Measurements from ENCODE around the gene MAVS. TPM values are rescaled to one million over a fixed set of nuclear protein-coding genes. Genes with fewer than 3 reads are reported as not detected.
A peak's percentile ranks its signal among the peaks of the same experiment; 100 is the strongest.

Gene MAVS
- total RNA-seq, 2 donors from 2014 or later, result 35.2 to 42.1 TPM

DNA sequence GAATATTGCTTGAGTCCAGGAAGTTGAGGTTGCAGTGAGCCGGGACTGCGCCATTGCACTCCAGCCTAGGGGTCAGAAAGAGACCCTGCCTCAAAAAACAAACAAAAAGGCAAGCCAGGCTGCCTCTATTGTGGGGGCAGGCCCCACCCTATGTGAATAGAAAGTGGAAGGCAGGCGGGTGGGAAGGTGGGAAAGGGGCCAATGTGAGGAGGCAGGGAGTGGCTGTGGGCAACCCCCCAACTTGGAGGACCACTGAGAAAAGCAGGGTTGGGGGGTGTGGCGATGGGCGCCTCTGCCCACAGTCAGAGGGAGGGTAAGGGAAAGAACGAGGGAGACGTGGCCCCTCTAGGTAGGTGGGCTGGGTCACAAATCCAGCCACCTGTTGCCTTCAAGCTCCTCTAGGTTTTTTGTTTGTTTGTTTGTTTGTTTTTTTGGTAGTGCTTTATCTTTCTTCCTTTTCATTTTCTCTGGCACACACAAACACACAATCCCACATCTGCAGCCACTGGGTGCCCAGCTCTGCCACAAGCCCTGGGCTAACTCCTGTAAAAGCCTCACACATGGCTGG is 31.6 kb upstream of the MAVS start:
- TF ChIP-seq, protein P1, sequence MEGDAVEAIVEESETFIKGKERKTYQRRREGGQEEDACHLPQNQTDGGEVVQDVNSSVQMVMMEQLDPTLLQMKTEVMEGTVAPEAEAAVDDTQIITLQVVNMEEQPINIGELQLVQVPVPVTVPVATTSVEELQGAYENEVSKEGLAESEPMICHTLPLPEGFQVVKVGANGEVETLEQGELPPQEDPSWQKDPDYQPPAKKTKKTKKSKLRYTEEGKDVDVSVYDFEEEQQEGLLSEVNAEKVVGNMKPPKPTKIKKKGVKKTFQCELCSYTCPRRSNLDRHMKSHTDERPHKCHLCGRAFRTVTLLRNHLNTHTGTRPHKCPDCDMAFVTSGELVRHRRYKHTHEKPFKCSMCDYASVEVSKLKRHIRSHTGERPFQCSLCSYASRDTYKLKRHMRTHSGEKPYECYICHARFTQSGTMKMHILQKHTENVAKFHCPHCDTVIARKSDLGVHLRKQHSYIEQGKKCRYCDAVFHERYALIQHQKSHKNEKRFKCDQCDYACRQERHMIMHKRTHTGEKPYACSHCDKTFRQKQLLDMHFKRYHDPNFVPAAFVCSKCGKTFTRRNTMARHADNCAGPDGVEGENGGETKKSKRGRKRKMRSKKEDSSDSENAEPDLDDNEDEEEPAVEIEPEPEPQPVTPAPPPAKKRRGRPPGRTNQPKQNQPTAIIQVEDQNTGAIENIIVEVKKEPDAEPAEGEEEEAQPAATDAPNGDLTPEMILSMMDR (IDR thresholded peaks at IDR 0.05), result no peak
- Histone ChIP-seq H3K27ac (no peak overlapping the region), H3K4me1 (ENCODE audit: control insufficient read depth in 1 of 2, low read depth in 2 of 2) (peaks cover 13 to 50% of the 10 kb centered on the region in 2 donors), H3K27me3 (replicated peaks; ENCODE audit: insufficient read depth) (no peaks in the 10 kb centered on the region), H3K4me3 (no peak overlapping the region), H3K9me3 (no peaks in the 10 kb centered on the region), H3K36me3 (no peaks in the 10 kb centered on the region)
- ATAC-seq (ENCODE audit: insufficient number of reproducible peaks, low FRiP score, low read depth) (no peak), DNase-seq (ENCODE audit: low spot score) (no peak)

DNA sequence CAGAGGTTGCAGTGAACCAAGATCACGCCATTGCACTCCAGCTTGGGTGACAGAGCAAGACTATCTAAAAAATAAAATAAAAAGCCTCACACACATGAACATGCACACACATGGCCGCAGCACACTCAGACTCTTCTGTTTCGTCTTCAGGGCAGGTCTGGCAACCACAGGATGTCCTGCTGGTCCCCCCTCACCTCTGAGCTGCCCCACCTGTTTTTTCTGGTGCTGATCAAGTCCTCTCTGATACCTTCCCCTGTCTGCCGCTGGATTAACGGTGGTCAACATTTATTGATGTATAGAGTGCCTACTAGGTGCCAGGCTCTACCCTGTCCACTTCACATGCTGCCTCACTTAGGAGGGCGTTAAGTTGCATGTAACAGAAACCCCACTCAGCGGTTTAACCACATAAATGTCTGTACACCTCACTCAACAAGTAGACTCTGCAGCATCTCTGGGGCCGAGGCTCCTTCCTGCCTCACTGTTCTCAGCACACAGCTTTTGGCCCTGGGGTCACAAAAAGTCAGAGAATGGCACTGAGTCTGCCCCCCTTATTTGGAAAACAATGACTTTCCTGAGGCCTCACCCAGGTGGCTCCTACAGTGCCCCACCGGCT is 30.8 kb upstream of the MAVS start:
- DNase-seq (ENCODE audit: low spot score) (no peak), ATAC-seq (ENCODE audit: insufficient number of reproducible peaks, low FRiP score, low read depth) (no peak)
- no peaks in the 10 kb centered on the region for H3K27me3 ChIP-seq (replicated peaks; ENCODE audit: insufficient read depth)
- H3K36me3 ChIP-seq, result no peaks in the 10 kb centered on the region
- peaks cover 9 to 43% of the 10 kb centered on the region in 2 donors for H3K4me1 ChIP-seq (ENCODE audit: control insufficient read depth in 1 of 2, low read depth in 2 of 2)
- H3K9me3 ChIP-seq, result no peaks in the 10 kb centered on the region
- TF ChIP-seq, protein P1 (IDR thresholded peaks at IDR 0.05), result no peak
- H3K4me3 ChIP-seq, result no peak overlapping the region
- H3K27ac ChIP-seq, result no peak overlapping the region

DNA sequence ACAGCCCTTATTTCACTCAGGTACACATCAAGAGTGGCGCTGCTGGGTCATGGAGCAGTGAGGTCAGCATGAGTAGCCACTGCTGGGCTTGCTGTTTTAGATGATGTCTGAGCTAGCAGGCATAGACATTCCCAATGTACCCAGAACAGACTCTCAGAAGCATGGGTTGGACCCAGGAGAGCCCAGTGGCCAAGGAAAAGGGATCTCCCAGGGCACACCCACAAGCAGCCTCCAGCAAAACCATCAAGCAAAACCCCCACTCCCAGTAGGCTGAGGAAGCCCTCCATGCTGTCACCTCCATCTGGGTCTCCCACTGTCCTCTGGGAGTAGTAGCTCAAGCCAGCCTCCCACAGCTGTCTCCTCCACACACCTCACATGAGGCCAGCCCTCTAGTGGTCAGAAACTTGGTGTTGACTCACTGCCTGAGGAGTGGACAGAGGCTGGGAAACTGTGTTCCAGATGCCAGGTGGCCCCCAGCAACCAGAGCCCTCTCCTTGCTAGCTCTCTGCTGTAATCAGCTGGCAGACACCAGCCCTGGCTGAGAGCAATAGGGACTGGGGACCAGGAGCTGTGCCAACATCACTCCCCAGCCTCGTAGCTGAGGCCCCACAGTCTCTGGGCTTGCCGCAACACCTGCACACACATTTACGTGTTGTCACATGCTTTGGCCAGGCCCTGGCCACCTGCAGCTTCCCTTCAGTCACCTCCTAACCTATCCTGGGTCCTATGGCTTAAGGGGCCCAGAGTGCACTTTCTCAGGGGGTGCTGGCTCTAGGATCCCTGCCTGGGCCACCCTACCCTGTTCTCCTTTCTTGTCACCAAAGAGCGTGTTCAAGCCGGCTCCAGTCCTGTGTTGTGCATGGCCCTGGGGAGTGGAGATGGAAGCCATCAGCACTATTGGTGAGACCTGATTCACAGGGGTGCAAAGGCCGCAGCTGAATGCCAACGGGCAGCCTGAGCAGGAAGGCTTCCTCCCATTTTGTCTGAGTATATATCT is 28.2 kb upstream of the MAVS start:
- TF ChIP-seq, protein P1 (IDR thresholded peaks at IDR 0.05), result peak; percentile 59
- no peak for DNase-seq (ENCODE audit: low spot score)
- no peak for ATAC-seq (ENCODE audit: insufficient number of reproducible peaks, low FRiP score, low read depth)
- H3K27me3 ChIP-seq (replicated peaks; ENCODE audit: insufficient read depth), result no peaks in the 10 kb centered on the region
- H3K9me3 ChIP-seq, result no peaks in the 10 kb centered on the region
- H3K27ac ChIP-seq, result peak overlapping the region; percentile 31 to 92
- peaks cover 8% of the 10 kb centered on the region for H3K36me3 ChIP-seq
- peaks cover 4 to 27% of the 10 kb centered on the region in 2 donors for H3K4me1 ChIP-seq (ENCODE audit: control insufficient read depth in 1 of 2, low read depth in 2 of 2)
- no peak overlapping the region for H3K4me3 ChIP-seq

DNA sequence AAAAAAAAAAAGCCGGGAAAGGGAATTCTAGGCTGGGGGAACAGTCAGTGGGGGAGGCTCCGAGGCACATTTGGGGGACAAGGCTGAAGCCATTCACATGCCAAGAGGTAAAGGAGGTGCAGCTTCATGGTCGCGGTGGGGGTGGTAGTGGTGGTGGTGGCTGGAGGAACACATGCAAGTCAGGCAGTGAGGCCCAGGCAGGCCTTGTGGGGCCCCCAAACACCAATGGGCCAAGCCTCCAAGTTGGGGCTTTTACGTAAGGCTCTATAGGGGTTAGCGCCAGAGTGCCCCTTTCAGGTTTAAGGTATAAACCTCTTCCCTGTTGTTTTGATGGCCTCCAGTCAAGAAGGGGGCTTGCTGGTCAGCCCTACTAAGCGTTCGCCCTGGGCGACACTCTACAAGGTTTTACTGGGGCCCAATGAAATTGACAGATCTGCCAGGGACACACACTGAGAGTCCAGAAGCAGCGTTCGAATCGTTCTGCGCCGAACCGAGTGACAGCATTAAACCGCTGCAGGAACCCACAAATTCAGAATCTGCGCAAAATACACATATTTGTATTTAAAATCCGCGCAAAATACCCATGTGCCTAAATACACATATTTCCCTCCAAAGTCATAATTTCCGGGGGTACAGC is 27.1 kb upstream of the MAVS start:
- TF ChIP-seq, protein P1 (IDR thresholded peaks at IDR 0.05), result no peak
- no peak for DNase-seq (ENCODE audit: low spot score)

More for the DNA sequence above, 27.1 kb upstream of the MAVS start:
- peaks cover 4 to 21% of the 10 kb centered on the region in 2 donors for H3K4me1 ChIP-seq (ENCODE audit: control insufficient read depth in 1 of 2, low read depth in 2 of 2)
- H3K27me3 ChIP-seq (replicated peaks; ENCODE audit: insufficient read depth), result no peaks in the 10 kb centered on the region
- no peak for ATAC-seq (ENCODE audit: insufficient number of reproducible peaks, low FRiP score, low read depth)
- peak overlapping the region; percentile 92 to 94 for H3K27ac ChIP-seq
- H3K9me3 ChIP-seq, result no peaks in the 10 kb centered on the region
- peaks cover 18% of the 10 kb centered on the region for H3K36me3 ChIP-seq
- peak overlapping the region; percentile 82 for H3K4me3 ChIP-seq

All from thoracic aorta (tissue), 2 donors.